ENCODE results near the gene LRR1.

- TF ChIP-seq POLR2A (IDR thresholded peaks at IDR 0.05; ENCODE audit: low read depth, low read length) (no peak; the same call in 1 of the 2 replicates), TAF1 (IDR thresholded peaks at IDR 0.05; ENCODE audit: borderline replicate concordance, low read depth, low read length) (no peak), POLR2AphosphoS5 (IDR thresholded peaks at IDR 0.05; ENCODE audit: low read depth, low read length) (peak; percentile 37)
These were observed 19.2 kb downstream of the LRR1 start for GRCh38 chr14:49617852-49618519.
